Breast epithelium (tissue), 4 donors: ENCODE results near the gene CLSTN3. TPM values are rescaled to one million over a fixed set of nuclear protein-coding genes. Genes with fewer than 3 reads are reported as not detected.
A peak's percentile ranks its signal among the peaks of the same experiment; 100 is the strongest.
"Not testable (repeated sequence)": the region's sequence is repeated elsewhere in the genome, so short reads cannot be mapped to it uniquely, and the experiment has no call there.

Source experiments
- DNase-seq, 2 donors: peaks; one replicate each; pipeline ENCODE4 v3.0.0-alpha.2; 2019; ENCODE audit warnings: low spot score in 2 of 2
- H3K27ac ChIP-seq, 2 donors: fragments of 200-600 bp; sonication (generic) in 1 of 2; one replicate each; pipeline ENCODE4 v1.5.1; 2016 to 2019; ENCODE audit warnings: mild to moderate bottlenecking in 1 of 2
- H3K27me3 ChIP-seq, 2 donors: fragments of 200-600 bp; sonication (generic) in 1 of 2; one replicate each; pipeline versions ENCODE4 v1.5.1 to v1.6.0; 2017 to 2019; ENCODE audit warnings: control low read depth in 1 of 2, mild to moderate bottlenecking in 1 of 2
- H3K36me3 ChIP-seq: fragments of 200-600 bp; one replicate; pipeline ENCODE4 v1.5.1; 2019
- H3K4me1 ChIP-seq, 2 donors: fragments of 200-600 bp; sonication (generic); one replicate each; pipeline ENCODE4 v1.5.1; 2016 to 2019; ENCODE audit warnings: control low read depth in 1 of 2
- H3K4me3 ChIP-seq, 3 donors: fragments of 200-600 bp; sonication (generic); 1 replicate in 2 of 3; 2 replicates in 1 of 3; pipeline ENCODE4 v1.5.1; 2016 to 2019; ENCODE audit warnings: mild to moderate bottlenecking in 3 of 3, moderate library complexity in 2 of 3
- H3K9me3 ChIP-seq, 2 donors: fragments of 200-600 bp; sonication (generic) in 1 of 2; one replicate each; pipeline ENCODE4 v1.5.1; 2016 to 2019; ENCODE audit warnings: control low read depth in 1 of 2
- CTCF ChIP-seq, 3 donors: fragments of 450-650 bp; IDR thresholded peaks; one replicate each; pipeline ENCODE4 v1.5.1; 2016 to 2017; ENCODE audit warnings: antibody characterized with exemption in 3 of 3, mild to moderate bottlenecking in 3 of 3, moderate library complexity in 3 of 3
- POLR2A ChIP-seq: fragments of 450-650 bp; IDR thresholded peaks from one replicate; pipeline ENCODE4 v1.6.1; 2016; ENCODE audit warnings: antibody characterized with exemption, mild to moderate bottlenecking, moderate library complexity
- POLR2AphosphoS5 ChIP-seq, 3 donors: sonication (generic); formaldehyde crosslinking; IDR thresholded peaks; one replicate each; pipeline ENCODE4 v1.6.1; 2017; ENCODE audit warnings: antibody characterized with exemption in 3 of 3
- intact Hi-C: fragments of 100-400 bp; cut with DNase I; formaldehyde crosslinking; loops from one replicate; pipeline ENCODE4 v1.15.1; 2023; ENCODE audit warnings: low total_unique reads
- total RNA-seq, 3 donors: library from RNA; depleted of rRNA; stranded (reverse); fragments of >200 nt; gene quantifications; one replicate each; pipeline ENCODE4 v1.1.0, GENCODE V29; 2016

The CLSTN3 gene
- total RNA-seq, 3 donors from 2014 or later = 23.9 to 58.7 (median 40.3) TPM

- Histone ChIP-seq H3K9me3 (no peaks in the 10 kb centered on the region), H3K36me3 (no peaks in the 10 kb centered on the region), H3K27me3 (no peaks in the 10 kb centered on the region), H3K4me3 (no peak overlapping the region), H3K27ac (no peak overlapping the region), H3K4me1 (no peaks in the 10 kb centered on the region)
- TF ChIP-seq CTCF (IDR thresholded peaks at IDR 0.05) = no peak
- no peak for TF ChIP-seq POLR2AphosphoS5 (IDR thresholded peaks at IDR 0.05)
- TF ChIP-seq POLR2A = no peak
- intact Hi-C loops = no loop called here
- DNase-seq = no peak
These were observed 50.5 kb downstream of the CLSTN3 start for GRCh38 chr12:7180685-7181084.

GRCh38 chr12:7186058-7186457 is 55.9 kb downstream of the CLSTN3 start:
- H3K4me1 ChIP-seq, intact Hi-C loops, H3K4me3 ChIP-seq, H3K27me3 ChIP-seq, DNase-seq, H3K9me3 ChIP-seq, H3K36me3 ChIP-seq, H3K27ac ChIP-seq: not testable (repeated sequence)

GRCh38 chr12:7188562-7189397 is 58.6 kb downstream of the CLSTN3 start:
- Histone ChIP-seq H3K27ac (peak overlapping the region; percentile 95), H3K9me3 (no peaks in the 10 kb centered on the region), H3K4me3 (peak overlapping the region; percentile 89 to 93 (median 90)), H3K4me1 (peaks cover 0 to 5% of the 10 kb centered on the region in 2 donors), H3K27me3 (no peaks in the 10 kb centered on the region), H3K36me3 (no peaks in the 10 kb centered on the region)
- TF ChIP-seq POLR2AphosphoS5 (IDR thresholded peaks at IDR 0.05) (no peak), POLR2A (no peak), CTCF (IDR thresholded peaks at IDR 0.05) (peak in 2 of 3 donors; percentile 32 to 50)
- DNase-seq = peak; percentile 57 to 72
- intact Hi-C loops = no loop called here

- Histone ChIP-seq H3K4me1 (peaks cover 0 to 5% of the 10 kb centered on the region in 2 donors), H3K4me3 (peak within 1 kb of the TSS; percentile 89 to 93 (median 90)), H3K27ac (peak within 1 kb of the TSS; percentile 95), H3K27me3 (no peaks in the 10 kb centered on the region), H3K36me3 (no peaks in the 10 kb centered on the region), H3K9me3 (no peaks in the 10 kb centered on the region)
- TF ChIP-seq POLR2A = peak; percentile 25
- no peak for TF ChIP-seq CTCF (IDR thresholded peaks at IDR 0.05)
- peak in 1 of 3 donors; percentile 59 for TF ChIP-seq POLR2AphosphoS5 (IDR thresholded peaks at IDR 0.05)
- intact Hi-C loops = no loop called here
- peak; percentile 81 to 83 for DNase-seq
These were observed 59.5 kb downstream of the CLSTN3 start, which contains the start of gene PEX5 for GRCh38 chr12:7189398-7190267. TSS of gene PEX5 (plus strand) at chr12:7189686. CDS start at chr12:7190378, 692 bp downstream.

GRCh38 chr12:7190268-7191055 is 60.3 kb downstream of the CLSTN3 start:
- TF ChIP-seq POLR2AphosphoS5 (IDR thresholded peaks at IDR 0.05) (no peak), POLR2A (no peak), CTCF (IDR thresholded peaks at IDR 0.05) (no peak)
- Histone ChIP-seq H3K27me3 (no peaks in the 10 kb centered on the region), H3K27ac (peak overlapping the region; percentile 95), H3K36me3 (no peaks in the 10 kb centered on the region), H3K4me3 (peak overlapping the region; percentile 89 to 93 (median 90)), H3K9me3 (no peaks in the 10 kb centered on the region), H3K4me1 (peaks cover 0 to 5% of the 10 kb centered on the region in 2 donors)
- intact Hi-C loops = no loop called here
- DNase-seq = peak in 1 of 2 donors; percentile 25
